NCI-H2029 treated with DMSO at 0.1 percent for 48 hours (cell line): Measurements from ENCODE around the gene MITF.
"Not testable (repeated sequence)": the region's sequence is repeated elsewhere in the genome, so short reads cannot be mapped to it uniquely, and the experiment has no call there.

ENCODE experiments used
- DNase-seq: peaks from one replicate; lab custom pipeline; 2025; lab: John Stamatoyannopoulos, UW

MITF gene

GRCh38 chr3:69872783-69873378 is 133.6 kb downstream of the MITF start:
- DNase-seq = no peak

- DNase-seq = no peak
These were observed 136.8 kb downstream of the MITF start for GRCh38 chr3:69876073-69876472.

DNA sequence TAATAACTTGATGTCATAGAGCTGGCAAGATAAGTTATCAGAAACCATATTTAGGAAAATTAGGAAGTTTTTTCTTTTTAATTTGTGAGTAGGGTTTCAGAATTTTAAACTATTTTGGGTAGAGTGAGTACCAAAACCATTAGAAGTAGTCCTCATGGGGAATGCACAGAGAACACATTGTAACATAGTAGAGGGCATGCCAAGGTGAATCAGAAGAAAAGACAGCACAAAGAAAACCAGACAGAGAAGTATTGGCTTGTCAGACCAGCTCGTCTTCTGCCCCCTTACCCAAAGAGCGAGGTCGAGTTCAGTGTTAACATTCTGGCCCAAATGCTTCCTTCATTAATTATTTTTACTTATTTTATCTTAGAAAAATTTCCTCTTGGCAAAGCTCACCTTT is 139.0 kb downstream of the MITF start:
- DNase-seq = no peak

DNA sequence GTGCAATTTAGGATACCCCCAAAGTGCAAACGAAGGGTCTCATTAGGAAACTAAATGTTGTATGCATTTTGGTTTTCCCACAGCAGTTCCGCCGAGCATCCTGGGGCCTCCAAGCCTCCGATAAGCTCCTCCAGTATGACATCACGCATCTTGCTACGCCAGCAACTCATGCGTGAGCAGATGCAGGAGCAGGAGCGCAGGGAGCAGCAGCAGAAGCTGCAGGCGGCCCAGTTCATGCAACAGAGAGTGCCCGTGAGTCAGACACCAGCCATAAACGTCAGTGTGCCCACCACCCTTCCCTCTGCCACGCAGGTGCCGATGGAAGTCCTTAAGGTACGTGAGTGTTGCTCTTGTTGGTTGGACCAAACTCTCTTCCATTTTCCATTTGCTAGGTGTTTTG is 139.8 kb downstream of the MITF start:
- no peak for DNase-seq

DNA sequence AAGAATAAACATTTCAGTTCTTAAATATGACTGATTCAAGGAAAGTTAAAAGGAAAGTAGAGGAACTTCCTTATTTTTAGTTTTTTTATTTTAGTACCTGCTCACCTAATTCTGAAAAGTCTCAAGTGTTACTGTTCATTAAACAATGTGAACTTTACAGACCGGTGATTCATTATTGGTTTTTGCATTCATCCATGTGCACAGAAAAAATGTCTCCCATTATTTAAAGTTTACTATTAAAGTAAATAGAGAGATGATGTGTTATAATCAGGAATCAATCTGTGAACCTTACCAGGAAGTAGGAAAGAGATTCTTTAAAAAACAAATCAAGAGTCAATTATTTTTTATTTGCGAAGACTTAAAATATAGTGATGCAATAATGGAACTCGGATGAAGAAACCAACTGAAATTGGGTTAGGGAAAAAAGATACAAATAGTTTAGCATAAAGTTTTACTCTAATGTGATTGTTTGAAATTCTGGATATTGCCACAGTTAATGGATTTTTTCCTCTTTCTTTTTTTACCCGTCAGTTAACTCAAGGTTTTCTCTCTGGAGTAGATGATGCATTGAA is 140.9 kb downstream of the MITF start:
- no peak for DNase-seq

DNA sequence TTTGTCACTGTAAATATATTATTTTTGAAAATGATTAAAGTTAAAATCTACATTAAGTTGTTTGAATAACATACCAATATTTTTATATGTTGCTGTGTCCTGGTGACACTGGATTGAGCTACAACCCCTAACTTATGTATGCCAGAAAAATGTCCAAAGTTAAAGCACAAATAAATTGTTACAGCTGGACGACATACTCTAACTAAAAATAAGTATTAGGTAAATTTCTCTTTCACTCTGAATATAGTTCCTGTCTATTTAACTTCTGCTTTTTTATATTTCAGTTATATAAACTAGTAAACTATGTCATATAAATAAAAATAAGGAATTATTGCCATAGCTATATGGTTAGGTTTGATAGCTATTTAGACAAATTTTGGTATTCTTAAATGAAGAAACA is 141.8 kb downstream of the MITF start:
- no peak for DNase-seq

DNA sequence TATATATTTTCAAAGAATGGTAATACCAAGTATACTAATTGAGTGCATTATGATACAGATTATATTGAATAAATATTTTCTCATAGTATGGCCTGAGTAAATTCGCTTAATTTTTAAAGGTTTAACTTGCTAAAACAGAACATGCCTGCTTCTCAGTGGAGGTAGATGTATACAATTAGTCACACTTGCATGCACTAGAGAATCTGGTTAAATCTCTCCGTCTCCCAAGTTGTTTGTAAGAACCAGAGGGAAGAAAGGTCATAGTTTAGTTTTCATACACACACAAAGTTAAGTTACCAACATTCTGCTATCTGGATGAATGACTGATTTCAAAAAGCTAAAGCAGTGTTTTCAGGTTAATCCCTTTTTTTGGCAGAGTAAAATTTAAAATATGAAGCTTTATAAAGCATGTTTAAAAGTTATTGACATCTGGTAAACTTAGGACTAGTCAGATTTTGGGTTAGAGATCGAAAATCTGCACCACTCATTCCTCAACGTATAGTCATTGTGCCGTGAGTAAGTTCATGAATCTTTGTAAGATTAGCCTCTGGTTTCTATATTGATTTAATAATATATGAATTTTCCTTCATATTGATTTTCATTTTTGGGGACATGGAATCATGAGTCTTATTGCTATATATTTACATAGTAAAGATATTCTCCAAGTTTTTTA is 142.6 kb downstream of the MITF start:
- DNase-seq = no peak

DNA sequence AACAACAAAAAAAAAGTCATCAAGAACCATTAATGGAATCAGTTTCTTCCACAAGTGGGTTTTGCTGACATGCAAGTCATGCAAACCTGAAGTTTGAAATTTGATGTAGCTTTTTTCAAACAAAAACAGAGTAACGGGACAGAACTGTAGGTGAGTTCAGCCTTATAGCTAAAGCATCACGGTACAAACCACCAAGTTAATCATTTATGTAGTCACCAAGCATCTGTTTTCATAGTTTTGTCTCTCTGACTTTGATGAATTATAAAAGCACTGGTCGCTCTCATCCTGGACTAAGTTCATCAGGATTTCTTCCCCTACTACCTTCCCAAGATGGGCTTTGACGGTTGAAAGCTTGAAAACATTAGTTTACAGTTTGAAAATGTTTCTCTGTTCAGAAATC is 143.3 kb downstream of the MITF start:
- DNase-seq = no peak

- DNase-seq = no peak
These were observed 149.0 kb downstream of the MITF start for GRCh38 chr3:69888040-69888942.

- DNase-seq = no peak
These were observed 149.7 kb downstream of the MITF start for GRCh38 chr3:69888943-69889315.

- DNase-seq = no peak
These were observed 150.8 kb downstream of the MITF start for GRCh38 chr3:69890084-69890483.

GRCh38 chr3:69890691-69891090 is 151.4 kb downstream of the MITF start:
- no peak for DNase-seq

GRCh38 chr3:69892706-69893105 is 153.4 kb downstream of the MITF start:
- DNase-seq = no peak

- no peak for DNase-seq
These were observed 154.0 kb downstream of the MITF start for GRCh38 chr3:69893274-69893673.

DNA sequence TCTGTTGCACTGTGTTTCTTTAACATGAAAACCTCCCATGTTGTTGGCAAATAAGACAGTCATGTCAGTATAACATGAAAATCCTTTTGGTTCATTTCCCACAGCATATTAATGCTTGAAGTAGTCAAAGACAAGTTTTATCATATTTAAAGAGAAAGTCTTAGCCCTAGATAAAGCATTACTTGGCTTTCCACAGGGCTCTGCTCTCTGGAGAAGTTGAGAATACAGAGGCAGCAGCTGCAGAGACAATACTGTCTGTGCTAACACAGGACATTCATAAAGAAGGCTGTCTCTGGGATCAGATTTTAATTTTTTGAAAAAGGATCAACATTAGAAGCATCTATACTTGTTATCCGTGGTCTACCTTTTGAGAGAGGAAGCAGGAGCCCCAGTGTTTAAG is 156.8 kb downstream of the MITF start:
- no peak for DNase-seq

DNA sequence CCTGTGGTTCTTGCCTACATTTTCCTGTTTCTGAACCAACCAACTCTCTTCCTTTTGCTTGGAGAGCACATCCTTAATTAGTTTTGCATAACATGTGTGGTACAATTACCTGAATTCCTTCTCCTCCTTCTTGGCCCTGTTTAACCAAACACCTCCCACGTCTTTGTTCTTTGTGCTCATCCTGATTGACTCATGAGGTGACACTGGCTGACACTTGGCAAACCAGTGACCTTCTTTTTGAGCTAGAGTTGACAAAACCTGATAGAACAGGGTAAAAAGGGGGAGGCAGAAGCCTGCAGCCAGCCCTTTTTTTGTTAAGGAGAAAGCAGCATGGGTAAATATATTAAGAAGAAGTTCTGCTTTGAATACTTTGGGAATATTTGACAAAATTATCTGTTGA is 161.1 kb downstream of the MITF start:
- no peak for DNase-seq

DNA sequence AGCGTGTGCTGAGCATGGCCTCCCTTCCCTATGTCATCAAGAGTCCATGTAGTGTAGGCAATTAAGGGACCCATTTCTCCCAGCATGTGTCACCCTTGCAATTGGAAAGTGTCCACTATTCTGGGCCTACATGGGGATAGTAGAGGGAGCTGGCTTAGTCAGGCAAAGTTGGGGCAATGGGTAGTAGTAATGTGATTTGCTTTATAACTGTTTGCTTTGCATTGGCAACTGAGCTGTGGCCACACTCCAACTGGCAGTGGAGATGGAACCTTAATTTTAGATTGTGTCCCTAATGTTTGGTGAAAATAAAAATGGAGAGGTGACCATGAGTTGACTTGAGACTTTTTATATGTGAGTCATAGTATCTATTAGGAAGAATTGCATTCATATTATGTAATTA is 162.5 kb downstream of the MITF start:
- no peak for DNase-seq

DNA sequence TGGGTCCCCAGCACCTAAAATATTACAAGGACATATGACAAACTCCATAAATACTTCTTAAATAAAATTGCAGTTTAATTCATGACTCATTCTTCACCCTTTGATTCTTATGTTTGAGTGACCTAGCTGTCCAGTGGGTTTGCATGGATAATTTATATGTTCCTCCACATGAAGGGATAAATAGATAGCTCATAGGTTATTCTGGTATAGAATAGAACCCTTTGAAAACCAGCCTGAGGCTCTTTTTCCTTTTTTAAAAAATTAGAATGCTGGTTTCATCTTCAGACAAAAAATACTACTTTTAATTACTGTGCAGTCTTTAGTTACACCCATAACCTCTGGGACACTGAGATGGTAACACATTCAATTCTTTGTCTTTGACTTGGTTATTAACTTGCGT is 163.1 kb downstream of the MITF start:
- DNase-seq = no peak

GRCh38 chr3:69906351-69906966 is 167.2 kb downstream of the MITF start:
- DNase-seq = no peak

GRCh38 chr3:69907554-69907953 is 168.3 kb downstream of the MITF start:
- DNase-seq = no peak

DNA sequence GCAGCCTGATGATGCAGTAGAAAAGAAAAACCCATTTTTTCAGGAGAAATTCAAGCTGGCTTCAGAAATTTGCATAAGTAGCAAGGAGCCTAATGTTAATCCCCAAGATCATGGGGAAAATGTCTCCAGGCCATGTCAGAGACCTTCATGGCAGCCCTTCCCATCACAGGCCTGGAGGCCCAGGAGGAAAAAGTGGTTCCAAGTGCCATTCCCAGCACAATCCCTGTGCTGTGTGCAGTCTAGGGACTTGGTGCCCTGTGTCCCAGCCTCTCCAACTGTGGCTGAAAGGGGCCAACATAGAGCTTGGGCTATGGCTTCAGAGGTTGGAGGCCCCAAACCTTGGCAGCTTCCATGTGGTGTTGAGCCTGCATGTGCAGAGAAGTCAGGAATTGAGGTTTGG is 170.6 kb downstream of the MITF start:
- not testable (repeated sequence) for DNase-seq

DNA sequence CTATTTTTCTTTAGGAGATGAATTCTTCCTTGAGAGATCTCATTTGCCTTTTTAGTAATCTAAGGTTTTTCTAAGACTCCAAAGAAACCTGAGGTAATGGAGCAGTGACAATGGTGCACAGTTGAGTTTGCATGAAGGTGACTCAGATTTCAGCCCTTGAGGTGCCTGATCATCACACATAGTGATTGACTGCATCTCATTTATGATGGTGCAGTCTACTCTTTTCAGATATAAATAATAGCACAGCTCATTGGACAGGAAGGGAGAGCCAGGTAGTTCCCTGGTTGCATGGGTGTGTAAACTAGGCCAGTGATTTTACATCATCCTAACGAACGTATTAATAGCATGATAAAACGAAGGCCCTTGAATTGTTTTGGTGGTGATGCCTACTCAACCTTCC is 174.2 kb downstream of the MITF start:
- DNase-seq = no peak
